ENCODE measurements around the gene ALPP.

DNA sequence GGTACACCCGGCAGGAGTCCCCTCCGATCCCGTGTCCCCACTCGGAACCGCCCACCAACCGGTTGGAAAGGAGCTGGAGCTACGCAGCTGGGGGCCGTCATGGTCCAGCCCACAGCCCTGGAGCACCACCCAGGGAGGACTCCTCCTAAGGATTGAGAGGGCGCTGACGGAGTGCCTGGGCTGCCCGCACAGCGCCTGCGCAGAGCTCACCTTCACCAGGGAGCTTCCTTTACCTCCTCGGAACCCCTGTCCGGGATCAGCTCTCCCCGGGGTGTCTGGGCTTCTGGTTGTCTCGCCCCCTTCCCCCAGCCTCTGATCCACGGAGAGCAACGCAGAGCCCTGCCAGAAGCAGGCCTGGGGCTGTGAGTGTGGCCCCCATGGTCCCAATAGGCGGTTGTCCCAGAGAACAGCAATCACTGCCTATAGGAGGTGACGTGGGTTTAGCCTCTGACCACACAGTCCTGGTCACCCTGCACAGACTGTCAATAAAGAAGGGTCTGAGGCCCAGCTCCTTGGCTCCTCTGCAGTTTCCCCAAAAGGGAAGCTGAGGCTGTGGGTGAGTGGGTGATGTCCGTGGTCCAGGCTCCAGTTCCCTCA is 42.7 kb downstream of the ALPP start:
- no peak for TF ChIP-seq SUZ12 (IDR thresholded peaks at IDR 0.05; ENCODE audit: extremely low read depth, insufficient read depth, insufficient read length)
- no peak for TF ChIP-seq YY1 (IDR thresholded peaks at IDR 0.05; ENCODE audit: insufficient read depth, insufficient read length)
- TF ChIP-seq ZNF274 (IDR thresholded peaks at IDR 0.05; ENCODE audit: low read depth, low read length), result no peak

Data from NT2/D1 (cell line).